Left ventricle myocardium inferior (tissue), 1 donor: Measurements from ENCODE around the gene RAB6B. TPM values are rescaled to one million over a fixed set of nuclear protein-coding genes. Genes with fewer than 3 reads are reported as not detected.

Source experiments
- DNase-seq: peaks from one replicate; pipeline ENCODE4 v3.0.0-alpha.2; 2020
- H3K27ac ChIP-seq: fragments of 200-600 bp; replicated peaks from 2 replicates; pipeline ENCODE4 v1.8.0; 2021
- H3K27me3 ChIP-seq: fragments of 200-600 bp; 2 replicates; pipeline ENCODE4 v1.8.0; 2021; ENCODE audit warnings: low read depth
- H3K36me3 ChIP-seq: fragments of 200-600 bp; 2 replicates; pipeline ENCODE4 v1.8.0; 2021
- H3K4me1 ChIP-seq: fragments of 200-600 bp; 2 replicates; pipeline ENCODE4 v1.8.0; 2021
- H3K4me3 ChIP-seq: fragments of 200-600 bp; 2 replicates; pipeline ENCODE4 v1.8.0; 2021; ENCODE audit warnings: mild to moderate bottlenecking, moderate library complexity
- H3K9me3 ChIP-seq: fragments of 200-600 bp; replicated peaks from 2 replicates; pipeline ENCODE4 v1.8.0; 2021
- CTCF ChIP-seq: fragments of 200-600 bp; IDR thresholded peaks from 2 replicates; pipeline ENCODE4 v1.8.0; 2021; ENCODE audit warnings: antibody characterized with exemption, mild to moderate bottlenecking, borderline replicate concordance
- intact Hi-C: fragments of 100-400 bp; cut with micrococcal nuclease; formaldehyde crosslinking; loops from one replicate; pipeline ENCODE4 v1.11.0; 2022
- total RNA-seq: library from RNA; stranded (reverse); fragmentation: NEBNext Ultra II Directional; extraction: Animal tissue kit (Norgen Biotek cat#: 25700); gene quantifications from one replicate; pipeline ENCODE4 v1.2.1, GENCODE V29; 2021
- donor health status: DM: no; HTN: yes; CAD: no; lungs with severe emphysema.

The RAB6B gene
- total RNA-seq, 1 donor from 2014 or later = 59.1 TPM

- no peak for DNase-seq
- TF ChIP-seq CTCF = no peak
- H3K4me1 ChIP-seq = peaks cover 18% of the 10 kb centered on the region
- H3K4me3 ChIP-seq = no peak overlapping the region
- no peaks in the 10 kb centered on the region for H3K27me3 ChIP-seq
- H3K36me3 ChIP-seq = peaks cover 49% of the 10 kb centered on the region
- no peaks in the 10 kb centered on the region for H3K9me3 ChIP-seq
- intact Hi-C loops = no loop called here
- no peak overlapping the region for H3K27ac ChIP-seq
Measured at GRCh38 chr3:133833880-133834620, 61.6 kb downstream of the RAB6B start.

- TF ChIP-seq CTCF = no peak
- no peaks in the 10 kb centered on the region for H3K27me3 ChIP-seq
- intact Hi-C loops = no loop called here
Measured at GRCh38 chr3:133833267-133833666, 62.4 kb downstream of the RAB6B start.

GRCh38 chr3:133832802-133833144, 62.9 kb downstream of the RAB6B start:
- TF ChIP-seq CTCF = no peak
- peaks cover 37% of the 10 kb centered on the region for H3K36me3 ChIP-seq

More at GRCh38 chr3:133833267-133833666, 62.4 kb downstream of the RAB6B start:
- DNase-seq = no peak
- Histone ChIP-seq H3K36me3 (peaks cover 41% of the 10 kb centered on the region), H3K4me3 (no peak overlapping the region), H3K4me1 (peaks cover 25% of the 10 kb centered on the region), H3K27ac (no peak overlapping the region), H3K9me3 (no peaks in the 10 kb centered on the region)

GRCh38 chr3:133831966-133832801, 63.5 kb downstream of the RAB6B start:
- no peak for DNase-seq
- no peak overlapping the region for H3K27ac ChIP-seq
- peaks cover 31% of the 10 kb centered on the region for H3K36me3 ChIP-seq
- H3K27me3 ChIP-seq = no peaks in the 10 kb centered on the region
- intact Hi-C loops = no loop called here
- H3K9me3 ChIP-seq = no peaks in the 10 kb centered on the region
- H3K4me3 ChIP-seq = no peak overlapping the region
- TF ChIP-seq CTCF = peak; percentile 11
- H3K4me1 ChIP-seq = peaks cover 25% of the 10 kb centered on the region

More at GRCh38 chr3:133832802-133833144, 62.9 kb downstream of the RAB6B start:
- H3K9me3 ChIP-seq = no peaks in the 10 kb centered on the region
- peaks cover 25% of the 10 kb centered on the region for H3K4me1 ChIP-seq
- intact Hi-C loops = no loop called here
- DNase-seq = no peak
- H3K4me3 ChIP-seq = no peak overlapping the region
- no peaks in the 10 kb centered on the region for H3K27me3 ChIP-seq
- no peak overlapping the region for H3K27ac ChIP-seq

GRCh38 chr3:133830071-133830470, 65.6 kb downstream of the RAB6B start:
- Histone ChIP-seq H3K36me3 (peaks cover 17% of the 10 kb centered on the region), H3K4me1 (peaks cover 25% of the 10 kb centered on the region), H3K27ac (peak overlapping the region; percentile 72), H3K4me3 (no peak overlapping the region), H3K9me3 (no peaks in the 10 kb centered on the region), H3K27me3 (no peaks in the 10 kb centered on the region)
- TF ChIP-seq CTCF = no peak
- DNase-seq = no peak
- intact Hi-C loops = no loop called here
